Karpas-422 (cell line): ENCODE data around the gene WNK2. TPM values are rescaled to one million over a fixed set of nuclear protein-coding genes. Genes with fewer than 3 reads are reported as not detected.
A peak's percentile ranks its signal among the peaks of the same experiment; 100 is the strongest.

Source experiments
- DNase-seq: peaks from one replicate; pipeline ENCODE4 v3.0.0-alpha.2; 2015
- H2AFZ ChIP-seq: fragments of 200-600 bp; sonication (generic); 2 replicates; pipeline ENCODE4 v1.6.1; 2014; ENCODE audit warnings: antibody characterized with exemption, low read length, mixed read lengths
- H3K27ac ChIP-seq: fragments of 200-600 bp; sonication (generic); 2 replicates; pipeline ENCODE4 v1.5.1; 2014; ENCODE audit warnings: mild to moderate bottlenecking, low read length, moderate library complexity
- H3K27me3 ChIP-seq: fragments of 200-600 bp; sonication (generic); 2 replicates; pipeline ENCODE4 v1.6.1; 2014; ENCODE audit warnings: low read length, mixed read lengths
- H3K36me3 ChIP-seq: fragments of 200-600 bp; sonication (generic); 2 replicates; pipeline ENCODE4 v1.6.1; 2014; ENCODE audit warnings: low read length, mixed read lengths; ENCODE audit not compliant: insufficient read depth
- H3K4me1 ChIP-seq: fragments of 200-600 bp; sonication (generic); 2 replicates; pipeline ENCODE4 v1.6.1; 2014; ENCODE audit warnings: mild to moderate bottlenecking, low read length, mixed read lengths
- H3K4me2 ChIP-seq: fragments of 200-600 bp; sonication (generic); 2 replicates; pipeline ENCODE4 v1.6.1; 2014; ENCODE audit warnings: low read length, low read depth, mild to moderate bottlenecking; ENCODE audit not compliant: poor library complexity, severe bottlenecking
- H3K4me3 ChIP-seq: fragments of 200-600 bp; sonication (generic); 2 replicates; pipeline ENCODE4 v1.5.1; 2014; ENCODE audit warnings: mild to moderate bottlenecking, antibody characterized with exemption, low read length, mixed read lengths
- H3K79me2 ChIP-seq: fragments of 200-600 bp; sonication (generic); 2 replicates; pipeline ENCODE4 v1.6.1; 2014; ENCODE audit warnings: mild to moderate bottlenecking, low read length, mixed read lengths
- H3K9ac ChIP-seq: fragments of 200-600 bp; sonication (generic); 2 replicates; pipeline ENCODE4 v1.6.0; 2014; ENCODE audit warnings: low read length
- H3K9me2 ChIP-seq: fragments of 200-600 bp; sonication (generic), shearing (Covaris generic); replicated peaks from 2 replicates; pipeline ENCODE4 v1.6.0; 2014; ENCODE audit warnings: mild to moderate bottlenecking, low read length, moderate library complexity; ENCODE audit not compliant: insufficient read depth
- H3K9me3 ChIP-seq: fragments of 300-700, 200-600 bp; sonication (generic); 2 replicates; pipeline ENCODE4 v1.6.1; 2014; ENCODE audit warnings: low read length, mixed read lengths
- H4K20me1 ChIP-seq: fragments of 200-600 bp; sonication (generic); 2 replicates; pipeline ENCODE4 v1.6.1; 2014; ENCODE audit warnings: mild to moderate bottlenecking, antibody characterized with exemption, low read length, low read depth; ENCODE audit not compliant: insufficient read depth
- total RNA-seq: library from RNA; depleted of rRNA; stranded (reverse); fragments of >200 nt; shearing (Covaris generic); gene quantifications from 2 replicates; pipeline ENCODE4 v1.2.3, GENCODE V29; 2014; ENCODE audit warnings: low replicate concordance

WNK2 gene
- total RNA-seq, 1 experiment from 2014 or later: not detected

GRCh38 chr9:93205045-93205768 lies 21.3 kb downstream of the WNK2 start:
- no peak overlapping the region for H2AFZ ChIP-seq
- H3K79me2 ChIP-seq: no peaks in the 10 kb centered on the region
- no peak overlapping the region for H3K4me2 ChIP-seq
- no peaks in the 10 kb centered on the region for H3K36me3 ChIP-seq
- peak; percentile 29 for DNase-seq
- no peaks in the 10 kb centered on the region for H3K9me2 ChIP-seq
- no peaks in the 10 kb centered on the region for H3K9me3 ChIP-seq
- H3K4me1 ChIP-seq: no peaks in the 10 kb centered on the region
- H3K27me3 ChIP-seq: no peaks in the 10 kb centered on the region
- 0 out of 2 replicates have a peak, but pooled peaks cover 3% of the 10 kb centered on the region for H4K20me1 ChIP-seq
- H3K27ac ChIP-seq: no peak overlapping the region
- no peak overlapping the region for H3K9ac ChIP-seq
- no peak overlapping the region for H3K4me3 ChIP-seq

DNA sequence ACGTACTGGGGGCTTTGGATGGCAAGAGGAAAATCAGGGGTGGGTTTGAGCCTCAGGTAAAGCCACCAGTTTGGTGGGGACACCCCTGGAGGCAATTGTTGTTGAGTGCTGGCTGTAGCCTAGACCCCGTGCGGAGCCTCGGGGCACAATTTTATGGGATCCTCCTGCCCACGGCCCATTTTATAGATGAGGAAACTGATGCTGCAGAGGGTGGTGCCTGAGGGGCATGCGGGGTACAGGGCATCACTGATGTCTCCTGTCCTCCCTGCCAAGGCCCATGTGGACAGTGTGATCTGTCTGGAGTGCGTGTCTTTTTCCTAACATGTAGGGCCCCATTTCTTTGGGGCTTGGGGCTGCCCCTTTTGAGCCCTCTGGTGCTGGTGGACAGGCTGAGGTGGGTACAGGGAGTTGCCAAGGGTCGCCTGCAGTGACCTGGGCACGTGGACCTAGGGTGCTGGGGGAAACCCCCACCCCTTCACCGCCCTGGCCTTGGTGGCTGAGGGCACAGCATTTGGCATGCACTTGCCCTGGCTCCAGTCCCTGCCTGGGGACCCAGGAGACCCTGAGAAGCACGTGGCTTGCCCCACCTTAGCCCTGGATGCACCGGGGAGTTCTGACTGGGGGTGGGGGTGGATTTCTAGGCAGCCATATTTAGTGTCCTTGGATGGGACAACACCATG lies 22.1 kb downstream of the WNK2 start:
- Histone ChIP-seq H3K27ac (no peak overlapping the region), H4K20me1 (0 out of 2 replicates have a peak, but pooled peaks cover 3% of the 10 kb centered on the region), H3K27me3 (no peaks in the 10 kb centered on the region), H3K36me3 (no peaks in the 10 kb centered on the region), H3K9me3 (no peaks in the 10 kb centered on the region), H3K79me2 (no peaks in the 10 kb centered on the region), H3K9me2 (no peaks in the 10 kb centered on the region), H3K4me1 (no peaks in the 10 kb centered on the region), H2AFZ (no peak overlapping the region), H3K4me3 (no peak overlapping the region), H3K4me2 (no peak overlapping the region), H3K9ac (no peak overlapping the region)
- DNase-seq: no peak

DNA sequence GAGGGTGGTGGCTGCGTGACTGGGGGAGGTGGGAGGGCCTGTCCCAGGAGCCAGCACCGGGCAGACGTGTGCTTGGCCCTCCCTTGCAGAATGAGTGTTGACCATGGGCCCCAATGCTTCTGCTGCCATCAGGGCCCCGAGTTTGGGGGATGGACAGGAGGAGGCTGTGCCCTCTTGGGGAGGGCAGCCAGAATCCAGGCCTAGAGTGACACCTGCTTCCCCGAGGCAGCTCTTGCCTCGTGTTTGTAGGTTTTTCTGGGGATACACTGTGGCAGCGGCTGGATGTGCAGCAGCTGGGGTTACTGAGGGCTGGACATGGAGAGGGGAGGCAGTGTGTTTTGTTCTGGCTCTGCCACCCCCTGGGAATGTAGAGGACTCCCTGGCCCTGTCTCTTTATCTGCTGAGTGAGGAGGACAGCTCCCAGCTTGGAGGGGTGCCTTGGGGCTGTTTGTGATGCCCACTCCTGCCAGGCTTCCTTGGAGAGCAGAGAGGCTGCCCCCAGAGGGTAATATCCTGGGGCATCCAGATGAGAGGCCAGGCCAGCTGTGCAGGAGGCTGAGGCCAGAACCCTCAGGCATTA lies 22.7 kb downstream of the WNK2 start:
- H3K79me2 ChIP-seq: no peaks in the 10 kb centered on the region

DNA sequence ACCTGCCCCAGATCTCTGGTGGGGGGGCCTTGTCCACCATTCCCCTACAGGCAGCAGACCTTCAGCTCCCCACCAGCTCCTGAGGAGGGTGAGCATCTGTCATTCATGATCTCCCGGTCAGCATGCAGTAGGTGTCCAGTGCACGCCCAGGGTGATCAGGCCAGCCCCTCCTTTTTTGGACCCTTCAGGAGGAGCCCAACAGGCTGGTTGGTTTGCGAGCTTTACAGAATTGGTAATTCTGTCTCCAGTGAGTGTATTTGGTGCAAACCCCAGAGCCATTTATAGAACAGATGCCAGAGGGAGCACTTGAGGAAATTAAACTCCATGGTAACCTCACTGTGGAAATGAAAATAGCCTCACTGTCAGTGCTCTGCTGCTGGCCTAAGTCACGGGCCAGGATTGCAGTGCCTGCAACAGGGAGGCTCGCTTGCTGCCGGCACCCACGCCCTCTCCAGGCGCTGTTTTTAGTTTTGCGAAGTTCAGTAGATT lies 23.4 kb downstream of the WNK2 start:
- no peak overlapping the region for H3K27ac ChIP-seq
- no peaks in the 10 kb centered on the region for H3K79me2 ChIP-seq
- no peaks in the 10 kb centered on the region for H3K27me3 ChIP-seq
- H4K20me1 ChIP-seq: 0 out of 2 replicates have a peak, but pooled peaks cover 3% of the 10 kb centered on the region
- H3K4me3 ChIP-seq: no peak overlapping the region
- H3K9me2 ChIP-seq: no peaks in the 10 kb centered on the region
- no peak overlapping the region for H3K4me2 ChIP-seq
- DNase-seq: no peak
- H3K36me3 ChIP-seq: no peaks in the 10 kb centered on the region
- H3K9ac ChIP-seq: no peak overlapping the region
- no peaks in the 10 kb centered on the region for H3K4me1 ChIP-seq
- no peaks in the 10 kb centered on the region for H3K9me3 ChIP-seq
- no peak overlapping the region for H2AFZ ChIP-seq

More for the DNA sequence above, 22.7 kb downstream of the WNK2 start:
- Histone ChIP-seq H3K27me3 (no peaks in the 10 kb centered on the region), H4K20me1 (0 out of 2 replicates have a peak, but pooled peaks cover 3% of the 10 kb centered on the region), H3K4me2 (no peak overlapping the region), H2AFZ (no peak overlapping the region), H3K4me1 (no peaks in the 10 kb centered on the region), H3K9me3 (no peaks in the 10 kb centered on the region), H3K36me3 (no peaks in the 10 kb centered on the region), H3K9ac (no peak overlapping the region), H3K9me2 (no peaks in the 10 kb centered on the region), H3K27ac (no peak overlapping the region), H3K4me3 (no peak overlapping the region)
- peak; percentile 16 for DNase-seq

DNA sequence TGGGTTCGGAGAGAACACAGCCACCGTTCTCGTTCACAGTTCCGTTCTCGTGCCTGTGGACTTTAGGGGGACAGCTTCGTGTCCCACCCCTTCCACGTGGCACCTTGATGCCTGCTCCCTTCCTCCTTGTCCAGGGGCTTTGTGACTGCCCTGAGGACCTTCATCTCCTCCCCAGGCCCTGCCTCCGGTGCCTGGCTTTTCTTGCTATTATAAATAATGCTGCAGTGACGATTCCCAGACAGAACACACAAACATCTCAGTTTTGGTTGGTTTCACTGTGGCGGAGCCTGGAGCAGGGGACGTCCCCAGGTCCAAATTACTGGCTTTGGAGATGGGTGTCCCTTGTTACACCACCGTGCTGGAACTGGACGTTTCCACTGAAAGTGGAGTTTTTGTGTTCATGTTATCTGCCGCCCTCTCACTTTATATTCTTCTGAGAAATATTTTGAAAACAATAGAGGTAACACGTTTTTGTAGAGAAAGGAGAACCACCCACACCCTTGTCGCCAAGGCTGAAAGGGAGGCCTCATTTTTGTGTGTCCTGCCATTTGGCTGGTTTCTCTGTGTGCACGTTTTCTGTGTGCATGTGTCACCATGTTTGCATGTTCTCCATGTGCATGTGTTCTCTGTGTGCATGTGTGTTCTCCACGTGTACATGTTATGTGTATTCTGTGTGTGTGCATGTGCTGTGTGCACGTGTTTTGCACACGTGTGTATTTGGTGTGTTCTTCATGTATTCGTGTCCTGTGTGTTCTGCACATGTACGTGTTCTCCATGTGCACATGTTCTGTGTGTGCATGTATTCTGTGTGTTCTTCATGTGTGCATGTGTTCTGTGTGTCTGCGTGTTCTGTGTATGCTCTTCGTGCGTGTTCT lies 24.2 kb downstream of the WNK2 start:
- H3K4me3 ChIP-seq: no peak overlapping the region
- no peak overlapping the region for H3K27ac ChIP-seq
- no peak overlapping the region for H3K9ac ChIP-seq
- H3K79me2 ChIP-seq: no peaks in the 10 kb centered on the region
- no peaks in the 10 kb centered on the region for H3K9me2 ChIP-seq
- H3K9me3 ChIP-seq: no peaks in the 10 kb centered on the region
- H3K4me2 ChIP-seq: no peak overlapping the region
- no peaks in the 10 kb centered on the region for H3K4me1 ChIP-seq
- no peaks in the 10 kb centered on the region for H3K27me3 ChIP-seq
- no peak overlapping the region for H2AFZ ChIP-seq
- no peaks in the 10 kb centered on the region for H3K36me3 ChIP-seq
- DNase-seq: no peak
- H4K20me1 ChIP-seq: 0 out of 2 replicates have a peak, but pooled peaks cover 3% of the 10 kb centered on the region

- Histone ChIP-seq H4K20me1 (0 out of 2 replicates have a peak, but pooled peaks cover 3% of the 10 kb centered on the region), H3K9ac (no peak overlapping the region), H3K36me3 (no peaks in the 10 kb centered on the region), H3K27me3 (no peaks in the 10 kb centered on the region), H2AFZ (no peak overlapping the region), H3K9me3 (no peaks in the 10 kb centered on the region), H3K27ac (no peak overlapping the region), H3K4me2 (no peak overlapping the region), H3K4me3 (no peak overlapping the region), H3K9me2 (no peaks in the 10 kb centered on the region), H3K79me2 (no peaks in the 10 kb centered on the region), H3K4me1 (no peaks in the 10 kb centered on the region)
- no peak for DNase-seq
Measured at GRCh38 chr9:93209097-93209496, 25.2 kb downstream of the WNK2 start.

DNA sequence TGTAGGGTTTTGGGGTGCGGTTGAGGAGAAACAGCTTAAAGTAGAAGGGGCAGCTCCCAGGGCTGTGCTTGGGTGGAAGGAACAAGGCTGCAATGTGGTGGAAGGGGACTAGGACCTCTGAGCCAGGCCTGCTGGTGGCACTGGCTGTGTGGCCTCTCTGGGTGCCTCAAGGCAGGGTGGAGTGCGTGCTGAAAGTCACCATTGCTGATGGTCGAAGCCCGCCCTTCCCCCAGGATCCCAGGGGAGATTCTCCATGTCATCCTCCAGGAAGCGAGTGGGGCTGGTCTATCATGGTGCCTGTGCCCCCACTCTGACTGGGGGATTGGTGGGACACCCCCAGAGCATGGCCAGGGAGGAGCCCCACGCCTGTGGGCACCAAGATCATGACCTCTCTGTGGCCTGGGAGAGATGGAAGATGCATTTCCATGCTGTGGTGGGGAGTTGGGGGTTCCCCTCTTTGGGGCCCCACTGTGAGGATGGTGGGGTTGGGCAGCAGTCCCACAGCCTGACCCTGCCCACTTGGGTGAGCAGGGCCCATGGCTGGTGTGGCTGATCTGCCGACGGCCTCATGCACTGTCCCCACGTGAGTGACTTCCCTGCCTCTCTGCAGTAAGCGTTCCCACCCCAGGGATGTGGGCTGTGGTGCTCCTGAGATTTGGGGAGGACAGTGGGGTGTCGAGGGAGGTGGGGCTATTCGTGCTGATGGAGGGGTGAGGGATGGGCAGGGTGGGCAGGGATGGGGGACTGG lies 25.8 kb downstream of the WNK2 start:
- H4K20me1 ChIP-seq: no peaks in the 10 kb centered on the region
- no peak overlapping the region for H3K27ac ChIP-seq
- H3K4me2 ChIP-seq: no peak overlapping the region
- no peaks in the 10 kb centered on the region for H3K9me3 ChIP-seq
- no peaks in the 10 kb centered on the region for H3K36me3 ChIP-seq
- H3K4me3 ChIP-seq: no peak overlapping the region
- no peaks in the 10 kb centered on the region for H3K9me2 ChIP-seq
- H3K79me2 ChIP-seq: no peaks in the 10 kb centered on the region
- H3K27me3 ChIP-seq: no peaks in the 10 kb centered on the region
- DNase-seq: no peak
- H3K9ac ChIP-seq: no peak overlapping the region
- H2AFZ ChIP-seq: no peak overlapping the region
- H3K4me1 ChIP-seq: no peaks in the 10 kb centered on the region
